Heart left ventricle (tissue), 13 donors: ENCODE data around the gene TMSB15C.

Source experiments
- POLR2A ChIP-seq, 2 donors: fragments of 450-650 bp; IDR thresholded peaks; one replicate each; pipeline ENCODE4 v1.6.1; 2017; ENCODE audit warnings: antibody characterized with exemption in 2 of 2, mild to moderate bottlenecking in 2 of 2, moderate library complexity in 2 of 2
- TF ChIP-seq, protein P1 (sequence below), 12 donors: fragments of 200-600 bp; sonication (generic) in 4 of 12; IDR thresholded peaks; one replicate each; pipeline versions ENCODE4 v1.5.0 to v1.8.0; 2018 to 2022; ENCODE audit warnings: antibody characterized with exemption in 12 of 12, mild to moderate bottlenecking in 5 of 12
- donor health status: ischemic (EF 13 %, LVEDD 7.1; RV severe dilation, severe dysfunction).
- donor health status: DM: no; HTN: yes; CAD: no.
- donor health status: DM: no; HTN: no; CAD: no.
- donor health status: ischemic (EF 25% LVEDD 6.9; RV normal size, moderate dysfunction).
- donor health status: ischemic (EF 25% LVEDD 5.7; RV mildly dilated, moderate dysfunction).
- donor health status: ischemic (EF 35%, LVEDD 5.7; RV mildly dilated, moderate dysfunction).
- donor health status: nonischemic (EF 11% LVEDD 7.7; RV severe dilation, severe dysfunction).
- donor health status: DM: yes; HTN: yes; CAD: no.
- donor health status: PGD.
- donor health status: ischemic (EF 29% LVEDD 5.4; RV normal size, mild dysfunction).
- donor health status: nonischemic (EF 23%, LVEDD 6.1; RV moderate dilation, normal function).

DNA sequence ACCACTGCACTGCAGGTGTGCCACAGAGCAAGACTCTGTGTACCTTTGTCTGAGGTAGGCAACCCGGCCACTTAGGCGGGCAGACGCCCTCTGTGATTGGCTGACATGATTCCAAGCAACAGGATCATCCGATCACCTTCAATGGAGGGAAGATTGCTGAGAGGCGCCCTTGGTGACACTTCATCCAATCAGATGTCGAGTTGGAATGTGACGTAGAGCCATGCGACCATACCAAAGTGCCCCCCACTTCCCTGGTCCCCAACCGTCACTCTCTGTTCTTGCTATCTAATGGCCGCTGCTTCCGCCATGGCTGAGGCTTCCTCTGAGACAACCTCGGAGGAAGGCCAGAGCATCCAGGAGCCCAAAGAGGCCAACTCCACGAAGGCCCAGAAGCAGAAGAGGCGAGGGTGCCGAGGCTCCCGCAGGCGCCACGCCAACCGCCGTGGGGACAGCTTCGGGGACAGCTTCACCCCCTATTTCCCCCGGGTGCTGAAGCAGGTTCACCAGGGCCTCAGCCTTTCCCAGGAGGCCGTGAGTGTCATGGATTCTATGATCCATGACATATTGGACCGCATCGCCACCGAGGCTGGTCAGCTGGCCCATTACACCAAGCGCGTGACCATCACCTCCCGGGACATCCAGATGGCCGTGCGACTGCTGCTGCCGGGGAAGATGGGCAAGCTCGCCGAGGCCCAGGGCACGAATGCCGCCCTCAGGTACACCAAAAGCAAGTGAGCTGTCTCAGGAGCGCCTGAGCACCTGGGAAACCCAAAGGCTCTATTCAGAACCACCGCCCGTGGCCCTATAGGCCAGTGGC lies 36.1 kb downstream of the TMSB15C start, which contains the start of gene H2BW2:
- TF ChIP-seq, protein P1, sequence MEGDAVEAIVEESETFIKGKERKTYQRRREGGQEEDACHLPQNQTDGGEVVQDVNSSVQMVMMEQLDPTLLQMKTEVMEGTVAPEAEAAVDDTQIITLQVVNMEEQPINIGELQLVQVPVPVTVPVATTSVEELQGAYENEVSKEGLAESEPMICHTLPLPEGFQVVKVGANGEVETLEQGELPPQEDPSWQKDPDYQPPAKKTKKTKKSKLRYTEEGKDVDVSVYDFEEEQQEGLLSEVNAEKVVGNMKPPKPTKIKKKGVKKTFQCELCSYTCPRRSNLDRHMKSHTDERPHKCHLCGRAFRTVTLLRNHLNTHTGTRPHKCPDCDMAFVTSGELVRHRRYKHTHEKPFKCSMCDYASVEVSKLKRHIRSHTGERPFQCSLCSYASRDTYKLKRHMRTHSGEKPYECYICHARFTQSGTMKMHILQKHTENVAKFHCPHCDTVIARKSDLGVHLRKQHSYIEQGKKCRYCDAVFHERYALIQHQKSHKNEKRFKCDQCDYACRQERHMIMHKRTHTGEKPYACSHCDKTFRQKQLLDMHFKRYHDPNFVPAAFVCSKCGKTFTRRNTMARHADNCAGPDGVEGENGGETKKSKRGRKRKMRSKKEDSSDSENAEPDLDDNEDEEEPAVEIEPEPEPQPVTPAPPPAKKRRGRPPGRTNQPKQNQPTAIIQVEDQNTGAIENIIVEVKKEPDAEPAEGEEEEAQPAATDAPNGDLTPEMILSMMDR (IDR thresholded peaks at IDR 0.05), result no peak
- no peak for TF ChIP-seq POLR2A (IDR thresholded peaks at IDR 0.05)
